Peyer's patch (tissue), 4 donors: Measurements from ENCODE around the gene FBXW5. TPM values are rescaled to one million over a fixed set of nuclear protein-coding genes. Genes with fewer than 3 reads are reported as not detected.

Experiments
- DNase-seq, 3 donors: peaks; one replicate each; pipeline ENCODE4 v3.0.0-alpha.2; 2017 to 2019
- H3K27ac ChIP-seq, 4 donors: fragments of 200-600 bp; sonication (generic); one replicate each; pipeline ENCODE4 v1.5.1; 2016 to 2019
- H3K27me3 ChIP-seq, 2 donors: fragments of 200-600 bp; sonication (generic); one replicate each; pipeline ENCODE4 v1.5.1; 2019
- H3K36me3 ChIP-seq, 3 donors: fragments of 200-600 bp; sonication (generic); one replicate each; pipeline ENCODE4 v1.5.1; 2016 to 2019
- H3K4me1 ChIP-seq, 4 donors: fragments of 200-600 bp; sonication (generic); one replicate each; pipeline ENCODE4 v1.5.1; 2016 to 2019
- H3K4me3 ChIP-seq, 4 donors: fragments of 200-600 bp; sonication (generic); 1 replicate in 3 of 4; 2 replicates in 1 of 4; pipeline ENCODE4 v1.5.1; 2016 to 2019; ENCODE audit warnings: mild to moderate bottlenecking in 1 of 4
- H3K9me3 ChIP-seq, 4 donors: fragments of 200-600 bp; sonication (generic); one replicate each; pipeline ENCODE4 v1.5.1; 2016 to 2019; ENCODE audit warnings: mild to moderate bottlenecking in 1 of 4
- CTCF ChIP-seq, 6 experiments: fragments of 450-650 bp in 4 of 6; fragments of 200-600 bp in 2 of 6; sonication (generic) in 1 of 6; IDR thresholded peaks; one replicate each; pipeline ENCODE4 v1.5.1; 2017 to 2019; ENCODE audit warnings: antibody characterized with exemption in 6 of 6, mild to moderate bottlenecking in 3 of 6, moderate library complexity in 1 of 6
- POLR2A ChIP-seq, 2 donors: fragments of 450-650 bp; IDR thresholded peaks; one replicate each; pipeline ENCODE4 v1.5.1; 2017; ENCODE audit warnings: antibody characterized with exemption in 2 of 2, mild to moderate bottlenecking in 2 of 2, moderate library complexity in 2 of 2
- total RNA-seq, 4 donors: library from RNA; depleted of rRNA; stranded (reverse); fragments of >200 nt; gene quantifications; one replicate each; pipeline ENCODE4 v1.1.0, GENCODE V29; 2016

The FBXW5 gene
- total RNA-seq, 4 donors from 2014 or later: 247 to 470 (median 336) TPM

- Histone ChIP-seq H3K27me3 (no peaks in the 10 kb centered on the region), H3K4me3 (no peak within 1 kb of the TSS), H3K27ac (no peak within 1 kb of the TSS), H3K9me3 (no peaks in the 10 kb centered on the region), H3K36me3 (no peaks in the 10 kb centered on the region), H3K4me1 (peaks cover 0 to 24% (median 4%) of the 10 kb centered on the region in 4 donors)
- TF ChIP-seq POLR2A (IDR thresholded peaks at IDR 0.05) (no peak), CTCF (IDR thresholded peaks at IDR 0.05) (no peak)
- DNase-seq: no peak
Measured at GRCh38 chr9:136951541-136952320, 7.2 kb upstream of the FBXW5 start, which contains the start of gene LCN12. TSS of gene LCN12 (plus strand) at chr9:136952273. CDS start at chr9:136952328, 55 bp downstream.

- peak overlapping the region; percentile 61 to 81 (median 68) for H3K4me3 ChIP-seq
- no peaks in the 10 kb centered on the region for H3K36me3 ChIP-seq
- no peaks in the 10 kb centered on the region for H3K9me3 ChIP-seq
- H3K4me1 ChIP-seq: peaks cover 0 to 24% (median 4%) of the 10 kb centered on the region in 4 donors
- H3K27me3 ChIP-seq: no peaks in the 10 kb centered on the region
- no peak for DNase-seq
- H3K27ac ChIP-seq: peak overlapping the region; percentile 88 to 96 (median 95)
- no peak for TF ChIP-seq POLR2A (IDR thresholded peaks at IDR 0.05)
- TF ChIP-seq CTCF (IDR thresholded peaks at IDR 0.05): no peak
Measured at GRCh38 chr9:136950656-136951276, 6.2 kb upstream of the FBXW5 start.

GRCh38 chr9:136949817-136950655 is 5.5 kb upstream of the FBXW5 start:
- H3K27me3 ChIP-seq: no peaks in the 10 kb centered on the region
- H3K36me3 ChIP-seq: no peaks in the 10 kb centered on the region
- no peaks in the 10 kb centered on the region for H3K9me3 ChIP-seq
- peak overlapping the region; percentile 61 to 81 (median 68) for H3K4me3 ChIP-seq
- H3K27ac ChIP-seq: peak overlapping the region; percentile 88 to 96 (median 95)
- peak; percentile 98 to 99 (median 99) for DNase-seq
- H3K4me1 ChIP-seq: peaks cover 0 to 24% (median 4%) of the 10 kb centered on the region in 4 donors
- TF ChIP-seq CTCF (IDR thresholded peaks at IDR 0.05) (peak; percentile 21 to 52 (median 39)), POLR2A (IDR thresholded peaks at IDR 0.05) (peak; percentile 83 to 93)

GRCh38 chr9:136949239-136949816 is 4.8 kb upstream of the FBXW5 start:
- DNase-seq: peak in 1 of 3 donors; percentile 57
- TF ChIP-seq CTCF (IDR thresholded peaks at IDR 0.05) (no peak), POLR2A (IDR thresholded peaks at IDR 0.05) (no peak)
- no peaks in the 10 kb centered on the region for H3K9me3 ChIP-seq
- no peaks in the 10 kb centered on the region for H3K36me3 ChIP-seq
- peak overlapping the region; percentile 61 to 81 (median 68) for H3K4me3 ChIP-seq
- H3K4me1 ChIP-seq: peaks cover 0 to 27% (median 4%) of the 10 kb centered on the region in 4 donors
- H3K27ac ChIP-seq: peak overlapping the region; percentile 88 to 96 (median 95)
- no peaks in the 10 kb centered on the region for H3K27me3 ChIP-seq
